Loucy (cell line): ENCODE data around the gene SNRNP200.

Source experiments
- CTCF ChIP-seq: fragments of 200-600 bp; sonication (generic); conservative IDR thresholded peaks from 2 replicates; pipeline ENCODE4 v1.5.1; 2014; ENCODE audit warnings: mild to moderate bottlenecking, antibody characterized with exemption, low read length
- EZH2phosphoT487 ChIP-seq: fragments of 200-600 bp; IDR thresholded peaks from 2 replicates; pipeline ENCODE4 v1.6.1; 2018; ENCODE audit warnings: antibody characterized with exemption, mild to moderate bottlenecking, moderate library complexity, borderline replicate concordance

DNA sequence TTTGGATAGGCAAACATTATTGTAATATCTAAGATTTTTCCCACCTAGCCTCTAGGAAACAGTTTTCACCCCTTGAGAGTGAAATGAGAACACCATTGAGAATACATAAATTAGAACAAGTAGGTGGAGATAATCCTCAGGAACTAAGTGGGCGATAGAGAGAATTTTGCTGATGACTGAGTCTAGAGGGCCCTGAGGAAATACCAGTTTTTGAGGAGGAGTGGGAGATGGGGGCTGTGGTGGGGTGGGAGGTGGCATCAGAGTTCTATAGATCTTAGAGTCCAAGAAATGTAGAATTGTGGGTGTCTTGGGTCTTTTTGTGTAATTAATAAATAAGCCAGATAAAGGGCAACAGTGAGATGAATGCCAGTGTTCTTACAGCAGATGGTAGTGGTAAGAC is 42.0 kb upstream of the SNRNP200 start:
- no peak for TF ChIP-seq CTCF
- no peak for TF ChIP-seq EZH2phosphoT487
